HG03521 (cell line): ENCODE data around the gene NEUROD6.
A peak's percentile ranks its signal among the peaks of the same experiment; 100 is the strongest.

Experiments used
- ATAC-seq: cut with Tn5 transposase; IDR thresholded peaks from one replicate; pipeline ENCODE4 v1.9.1; 2021; ENCODE audit warnings: mild to moderate bottlenecking, moderate library complexity; ENCODE audit not compliant: unreplicated experiment

The NEUROD6 gene

GRCh38 chr7:31340603-31341002 is at the start of gene NEUROD6:
Gene NEUROD6, minus strand, starts transcription at chr7:31340726. Its CDS starts 1,458 bp downstream, at chr7:31339268.
- ATAC-seq = no peak

DNA sequence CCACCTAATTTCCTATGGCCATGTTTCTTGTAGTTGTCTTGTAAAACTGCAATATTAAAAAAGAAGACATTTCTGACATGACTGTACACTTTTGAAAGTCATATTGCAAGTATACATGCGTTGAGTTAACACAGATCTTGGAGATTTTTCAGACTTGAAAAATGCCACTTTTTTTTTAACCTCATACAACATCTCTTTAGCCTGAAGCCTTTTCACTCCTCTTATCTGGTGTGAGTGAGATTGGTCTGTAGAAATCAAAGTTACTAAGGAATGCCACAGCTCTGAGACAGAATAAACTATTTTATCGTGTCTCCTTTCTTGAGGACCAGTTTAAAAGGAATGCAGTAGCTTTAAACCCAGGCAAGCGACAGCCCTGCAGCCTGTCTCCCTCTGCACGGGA is 43.9 kb upstream of the NEUROD6 start:
- no peak for ATAC-seq

DNA sequence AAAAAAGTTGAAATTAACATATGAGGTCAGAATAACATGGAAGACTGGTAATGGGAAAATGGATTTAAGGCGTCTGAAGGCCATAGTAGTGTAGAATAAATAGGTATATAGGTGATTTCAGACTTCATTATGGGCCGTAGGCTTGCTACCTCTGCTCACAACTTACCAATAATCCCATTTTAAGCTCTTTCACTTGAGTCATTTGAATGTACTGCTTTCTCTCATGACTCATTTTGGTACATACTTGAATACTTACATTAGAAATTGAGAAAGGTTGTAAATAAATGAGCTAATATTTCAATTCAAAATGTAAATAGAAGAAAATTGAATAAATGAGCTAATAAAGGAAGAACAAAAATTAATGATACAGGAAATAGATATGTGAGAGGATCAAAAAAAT is 42.2 kb upstream of the NEUROD6 start:
- no peak for ATAC-seq

GRCh38 chr7:31373337-31374289 is 33.1 kb upstream of the NEUROD6 start:
- peak; percentile 64 for ATAC-seq

DNA sequence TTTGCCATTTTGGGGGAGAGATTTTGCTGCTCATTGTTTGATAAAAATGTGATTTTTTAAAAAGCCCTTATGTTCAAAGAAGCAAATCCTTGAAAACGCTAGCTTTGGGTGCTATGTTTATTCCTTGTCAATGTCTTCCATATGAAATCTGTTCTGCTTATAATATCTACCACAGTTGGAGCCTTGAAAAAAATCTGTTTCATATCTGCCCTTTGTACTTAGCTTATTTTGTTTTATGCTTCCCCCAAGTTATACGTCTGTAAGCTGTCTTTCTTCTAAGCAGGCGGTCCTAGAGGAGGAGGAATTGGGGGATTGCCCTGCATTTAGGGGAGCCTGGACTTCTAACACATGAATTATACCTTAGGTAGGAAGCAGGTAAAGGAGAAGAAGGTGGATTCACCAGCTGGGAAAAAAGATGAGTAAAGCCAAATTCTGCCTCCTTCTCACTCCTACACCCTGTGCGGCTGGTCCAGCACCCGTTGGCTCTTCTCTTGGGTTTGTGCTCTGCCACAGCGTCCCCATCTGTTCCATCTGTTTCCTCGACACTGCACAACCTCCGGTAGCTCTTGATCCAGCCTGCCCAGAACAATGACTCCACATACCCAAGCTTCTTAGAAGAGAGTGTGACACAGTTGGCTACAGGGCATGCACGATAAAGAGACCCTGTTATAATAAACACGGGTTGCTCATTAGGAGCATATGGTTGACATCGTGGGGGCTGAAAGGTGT is 31.9 kb upstream of the NEUROD6 start:
- ATAC-seq = no peak

- ATAC-seq = no peak
These were observed 31.1 kb upstream of the NEUROD6 start for GRCh38 chr7:31371621-31372020.

- no peak for ATAC-seq
These were observed 30.1 kb upstream of the NEUROD6 start for GRCh38 chr7:31370609-31371008.

- ATAC-seq = no peak
These were observed 28.1 kb upstream of the NEUROD6 start for GRCh38 chr7:31368620-31369019.

DNA sequence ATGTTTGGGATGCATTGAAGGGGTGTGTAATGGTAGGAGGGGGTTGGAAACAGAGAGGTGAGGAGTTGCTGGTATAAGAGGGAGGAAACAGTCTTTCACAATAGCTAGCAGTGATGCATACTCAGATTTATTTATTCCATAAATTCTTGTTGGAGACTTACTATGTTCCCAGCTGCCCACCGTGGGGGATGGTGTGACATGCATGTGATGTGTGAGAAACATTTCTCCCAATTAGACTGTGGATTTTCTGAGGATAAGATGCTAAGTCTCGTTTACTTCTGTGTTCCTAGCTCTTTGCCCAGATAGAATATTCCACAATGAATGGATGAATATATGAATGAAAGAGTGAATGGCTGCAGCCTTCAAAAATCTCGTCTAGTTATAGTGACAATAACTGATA is 23.0 kb upstream of the NEUROD6 start:
- ATAC-seq = no peak

GRCh38 chr7:31363051-31363450 is 22.5 kb upstream of the NEUROD6 start:
- no peak for ATAC-seq

GRCh38 chr7:31362401-31362800 is 21.9 kb upstream of the NEUROD6 start:
- no peak for ATAC-seq

DNA sequence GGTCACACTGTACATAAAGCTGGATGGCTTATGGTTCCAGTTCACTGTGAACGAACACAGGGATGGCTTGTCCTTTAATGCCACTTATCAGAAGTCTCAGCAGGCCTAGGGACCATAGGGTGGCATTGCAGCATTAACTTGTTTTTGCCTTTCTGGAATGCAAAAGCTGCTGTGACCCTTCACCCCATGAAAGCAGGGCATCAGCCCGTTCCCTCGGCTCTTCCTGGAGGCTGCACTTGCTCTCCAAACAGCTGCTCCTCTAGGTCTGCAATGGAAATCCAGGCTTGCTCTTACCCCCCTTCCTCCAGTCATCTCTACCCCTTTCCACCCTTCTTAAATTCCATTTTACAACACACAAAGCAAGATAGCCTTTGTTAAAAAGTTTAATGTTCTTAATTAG is 17.9 kb upstream of the NEUROD6 start:
- ATAC-seq = no peak

GRCh38 chr7:31345421-31345820 is 4.9 kb upstream of the NEUROD6 start:
- no peak for ATAC-seq

- no peak for ATAC-seq
These were observed 3.2 kb upstream of the NEUROD6 start for GRCh38 chr7:31343516-31344305.

GRCh38 chr7:31341141-31341540 is 615 bp upstream of the NEUROD6 start:
- ATAC-seq = no peak

DNA sequence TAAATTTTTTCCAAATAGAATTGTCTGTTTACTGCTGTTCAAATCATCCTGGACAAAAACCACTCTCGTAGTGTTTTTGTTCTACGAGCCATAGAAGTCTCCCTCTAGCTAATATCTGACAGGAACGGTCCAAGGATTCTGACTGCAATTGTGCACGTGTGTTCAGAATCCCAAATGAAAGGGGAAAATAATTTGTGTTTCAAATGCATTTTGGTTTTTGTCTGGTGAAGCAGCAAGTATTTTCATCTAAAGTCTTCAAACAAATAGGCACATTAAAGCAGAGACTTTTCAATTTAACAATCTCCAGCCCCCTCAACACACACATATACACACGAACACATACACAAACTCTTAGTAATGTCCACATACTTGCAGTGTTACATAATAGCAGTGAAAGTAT is 475 bp downstream of the NEUROD6 start:
- no peak for ATAC-seq

GRCh38 chr7:31338706-31339105 is 1.8 kb downstream of the NEUROD6 start:
- ATAC-seq = no peak

GRCh38 chr7:31337002-31337565 is 3.4 kb downstream of the NEUROD6 start:
- no peak for ATAC-seq

- ATAC-seq = no peak
These were observed 4.1 kb downstream of the NEUROD6 start for GRCh38 chr7:31336202-31337001.

GRCh38 chr7:31335884-31336201 is 4.7 kb downstream of the NEUROD6 start:
- ATAC-seq = no peak
